ENCODE results near the gene DGUOK. TPM values are rescaled to one million over a fixed set of nuclear protein-coding genes. Genes with fewer than 3 reads are reported as not detected.

DGUOK gene
- total and polyA plus RNA-seq, 10 of the 15 experiments (the other 5 are each of a cell fraction or from before 2014, with no cell fraction given): 64.4 to 234 (median 91.4) TPM

- TF ChIP-seq USF2 (IDR thresholded peaks at IDR 0.05; ENCODE audit: borderline replicate concordance, low read depth, low read length): no peak
- TF ChIP-seq YY1 (IDR thresholded peaks at IDR 0.05; ENCODE audit: low read depth, low read length): 0 out of 2 replicates have a peak, but pooled peaks have one; percentile 3
- no peak for TF ChIP-seq ZBTB4 (CRISPR knock-in tag; IDR thresholded peaks at IDR 0.05)
- TF ChIP-seq YBX1 (IDR thresholded peaks at IDR 0.05): no peak
- no peak for TF ChIP-seq JUND (IDR thresholded peaks at IDR 0.05; ENCODE audit: low read depth, low read length)
- TF ChIP-seq SMAD1 (IDR thresholded peaks at IDR 0.05; ENCODE audit: low read depth, partially characterized antibody): peak; percentile 24
- TF ChIP-seq ATF3 (IDR thresholded peaks at IDR 0.05; ENCODE audit: borderline replicate concordance, extremely low read depth, low read depth, low read length): no peak
- TF ChIP-seq ELK1 (IDR thresholded peaks at IDR 0.05; ENCODE audit: low read depth, low read length): no peak
- no peak for TF ChIP-seq NFYA (IDR thresholded peaks at IDR 0.05; ENCODE audit: borderline replicate concordance, low read depth, low read length)
- 0 out of 2 replicates have a peak, but pooled peaks have one; percentile 21 for TF ChIP-seq ATF7 (IDR thresholded peaks at IDR 0.05; ENCODE audit: low read depth)
- no peak for TF ChIP-seq POLR2AphosphoS5 (IDR thresholded peaks at IDR 0.05; ENCODE audit: low read length)
- no peak for TF ChIP-seq FOS (IDR thresholded peaks at IDR 0.05; ENCODE audit: borderline replicate concordance, extremely low read depth, insufficient read length)
- TF ChIP-seq ASH2L (IDR thresholded peaks at IDR 0.05; ENCODE audit: borderline replicate concordance, low read depth): no peak
- TF ChIP-seq SUPT20H (IDR thresholded peaks at IDR 0.05; ENCODE audit: borderline replicate concordance, control insufficient read depth, low read depth, low read length): no peak
- 0 out of 2 replicates have a peak, but pooled peaks have one; percentile 52 for TF ChIP-seq HDGF (IDR thresholded peaks at IDR 0.05)
- peak; percentile 63; the same call in 1 of the 2 replicates for TF ChIP-seq EED (IDR thresholded peaks at IDR 0.05; ENCODE audit: low read depth)
- TF ChIP-seq SIN3A (IDR thresholded peaks at IDR 0.05; ENCODE audit: low read depth, low read length): no peak
- no peak for TF ChIP-seq TARDBP (IDR thresholded peaks at IDR 0.05; ENCODE audit: borderline replicate concordance)
- no peak for TF ChIP-seq ZSCAN29 (IDR thresholded peaks at IDR 0.05)
- TF ChIP-seq FOXM1 (IDR thresholded peaks at IDR 0.05; ENCODE audit: low read depth, low read length): 0 out of 2 replicates have a peak, but pooled peaks have one; percentile 46
- TF ChIP-seq SRF (IDR thresholded peaks at IDR 0.05; ENCODE audit: low read depth in 2 of 2, low read length in 2 of 2): no peak
- no peak for TF ChIP-seq GATAD2B (conservative IDR thresholded peaks at IDR 0.05; ENCODE audit: low read depth)
- TF ChIP-seq NBN (IDR thresholded peaks at IDR 0.05): peak; percentile 69; the same call in 1 of the 2 replicates
- TF ChIP-seq HSF1 (IDR thresholded peaks at IDR 0.05; ENCODE audit: low read depth, low read length): no peak
Observed at GRCh38 chr2:73970850-73971471, 44.3 kb downstream of the DGUOK start (continued).

Data from GM12878 (cell line).